ENCODE data around the gene RGS5. TPM values are rescaled to one million over a fixed set of nuclear protein-coding genes. Genes with fewer than 3 reads are reported as not detected.

The RGS5 gene
- total RNA-seq, 1 donor from 2014 or later = 94.0 TPM

GRCh38 chr1:163119707-163120106 lies 83.0 kb downstream of the RGS5 start:
- Histone ChIP-seq H3K27ac (no peak overlapping the region), H3K4me1 (no peaks in the 10 kb centered on the region), H3K9me3 (no peaks in the 10 kb centered on the region), H3K4me3 (no peak overlapping the region), H3K36me3 (no peaks in the 10 kb centered on the region), H3K27me3 (no peaks in the 10 kb centered on the region)
- no peak for DNase-seq (ENCODE audit: extremely low spot score in 2 of 2)
- intact Hi-C loops (cut with DNase I) = no loop called here
- TF ChIP-seq POLR2AphosphoS5 (IDR thresholded peaks at IDR 0.05; ENCODE audit: insufficient read depth in 1 of 2, low read depth in 1 of 2) (no peak), POLR2A (IDR thresholded peaks at IDR 0.05) (no peak)
- TF ChIP-seq, protein P1, sequence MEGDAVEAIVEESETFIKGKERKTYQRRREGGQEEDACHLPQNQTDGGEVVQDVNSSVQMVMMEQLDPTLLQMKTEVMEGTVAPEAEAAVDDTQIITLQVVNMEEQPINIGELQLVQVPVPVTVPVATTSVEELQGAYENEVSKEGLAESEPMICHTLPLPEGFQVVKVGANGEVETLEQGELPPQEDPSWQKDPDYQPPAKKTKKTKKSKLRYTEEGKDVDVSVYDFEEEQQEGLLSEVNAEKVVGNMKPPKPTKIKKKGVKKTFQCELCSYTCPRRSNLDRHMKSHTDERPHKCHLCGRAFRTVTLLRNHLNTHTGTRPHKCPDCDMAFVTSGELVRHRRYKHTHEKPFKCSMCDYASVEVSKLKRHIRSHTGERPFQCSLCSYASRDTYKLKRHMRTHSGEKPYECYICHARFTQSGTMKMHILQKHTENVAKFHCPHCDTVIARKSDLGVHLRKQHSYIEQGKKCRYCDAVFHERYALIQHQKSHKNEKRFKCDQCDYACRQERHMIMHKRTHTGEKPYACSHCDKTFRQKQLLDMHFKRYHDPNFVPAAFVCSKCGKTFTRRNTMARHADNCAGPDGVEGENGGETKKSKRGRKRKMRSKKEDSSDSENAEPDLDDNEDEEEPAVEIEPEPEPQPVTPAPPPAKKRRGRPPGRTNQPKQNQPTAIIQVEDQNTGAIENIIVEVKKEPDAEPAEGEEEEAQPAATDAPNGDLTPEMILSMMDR (IDR thresholded peaks at IDR 0.05) = no peak

DNA sequence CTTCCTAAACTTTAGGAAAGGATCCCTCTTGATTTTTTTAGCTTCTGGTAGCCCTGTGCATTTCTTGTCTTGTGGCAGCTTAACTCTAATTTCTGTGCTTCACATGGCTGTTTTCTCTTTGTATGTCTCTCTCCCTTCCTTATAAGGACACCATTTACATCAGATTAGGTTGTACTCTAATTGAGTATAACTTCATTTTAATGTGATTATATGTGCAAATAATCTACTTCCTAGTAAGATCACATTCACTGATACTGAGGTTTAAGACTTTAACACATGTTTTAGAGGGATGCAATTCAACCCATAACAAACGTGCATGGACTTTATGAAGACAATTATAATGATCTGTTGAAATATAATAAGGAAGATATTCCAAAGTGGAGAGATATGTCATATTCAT lies 86.8 kb downstream of the RGS5 start:
- TF ChIP-seq POLR2A (IDR thresholded peaks at IDR 0.05) = no peak
- no peak overlapping the region for H3K27ac ChIP-seq
- H3K4me3 ChIP-seq = no peak overlapping the region
- no peaks in the 10 kb centered on the region for H3K4me1 ChIP-seq
- DNase-seq (ENCODE audit: extremely low spot score in 2 of 2) = no peak
- intact Hi-C loops (cut with DNase I) = no loop called here
- no peaks in the 10 kb centered on the region for H3K27me3 ChIP-seq
- no peaks in the 10 kb centered on the region for H3K9me3 ChIP-seq
- no peaks in the 10 kb centered on the region for H3K36me3 ChIP-seq

GRCh38 chr1:163107655-163108054 lies 95.1 kb downstream of the RGS5 start:
- intact Hi-C loops (cut with DNase I) = no loop called here
- DNase-seq (ENCODE audit: extremely low spot score in 2 of 2) = no peak
- H3K27ac ChIP-seq = no peak overlapping the region
- no peak for TF ChIP-seq POLR2AphosphoS5 (IDR thresholded peaks at IDR 0.05; ENCODE audit: insufficient read depth in 1 of 2, low read depth in 1 of 2)
- no peak for TF ChIP-seq POLR2A (IDR thresholded peaks at IDR 0.05)
- TF ChIP-seq, protein P1 (IDR thresholded peaks at IDR 0.05) = no peak
- H3K4me3 ChIP-seq = no peak overlapping the region
- no peaks in the 10 kb centered on the region for H3K36me3 ChIP-seq
- no peaks in the 10 kb centered on the region for H3K4me1 ChIP-seq
- no peaks in the 10 kb centered on the region for H3K27me3 ChIP-seq
- no peaks in the 10 kb centered on the region for H3K9me3 ChIP-seq

DNA sequence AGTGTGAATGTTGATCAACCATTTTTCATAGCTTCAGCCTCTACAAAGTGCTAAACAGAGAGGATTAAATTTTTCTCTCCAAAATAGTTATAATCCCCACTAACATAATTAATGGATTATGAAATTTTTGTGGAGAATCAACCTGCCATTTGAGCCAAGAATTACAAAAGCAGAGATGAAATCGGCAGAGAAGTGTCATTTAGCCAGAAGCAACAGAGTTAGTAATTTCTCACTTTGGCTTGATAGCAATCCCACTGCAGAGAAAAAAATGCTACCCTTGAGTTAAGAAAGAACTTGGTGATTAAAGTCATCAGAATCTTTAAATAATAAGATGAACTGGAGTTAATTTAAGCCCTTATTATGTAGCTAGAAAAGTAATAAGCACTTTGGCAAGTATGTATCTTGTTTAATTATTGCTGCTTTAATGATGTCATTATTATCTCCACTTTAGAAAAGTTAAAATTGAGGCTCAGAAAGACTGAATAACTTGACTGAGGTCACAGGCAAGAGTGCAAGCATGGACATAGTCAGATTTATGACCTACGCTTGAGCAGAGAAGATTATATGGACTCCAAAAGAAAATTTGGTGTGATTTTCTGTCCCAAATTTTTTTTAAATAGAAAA lies 96.2 kb downstream of the RGS5 start:
- intact Hi-C loops (cut with DNase I) = no loop called here
- no peak for TF ChIP-seq POLR2AphosphoS5 (IDR thresholded peaks at IDR 0.05; ENCODE audit: insufficient read depth in 1 of 2, low read depth in 1 of 2)
- TF ChIP-seq, protein P1 (IDR thresholded peaks at IDR 0.05) = no peak
- TF ChIP-seq POLR2A (IDR thresholded peaks at IDR 0.05) = no peak
- Histone ChIP-seq H3K36me3 (no peaks in the 10 kb centered on the region), H3K4me1 (no peaks in the 10 kb centered on the region), H3K27me3 (no peaks in the 10 kb centered on the region), H3K27ac (no peak overlapping the region), H3K4me3 (no peak overlapping the region), H3K9me3 (no peaks in the 10 kb centered on the region)
- DNase-seq (ENCODE audit: extremely low spot score in 2 of 2) = no peak

- TF ChIP-seq POLR2A (IDR thresholded peaks at IDR 0.05) = no peak
- TF ChIP-seq, protein P1 (IDR thresholded peaks at IDR 0.05) = no peak
- TF ChIP-seq POLR2AphosphoS5 (IDR thresholded peaks at IDR 0.05; ENCODE audit: insufficient read depth in 1 of 2, low read depth in 1 of 2) = no peak
- H3K36me3 ChIP-seq = no peaks in the 10 kb centered on the region
- intact Hi-C loops (cut with DNase I) = no loop called here
- H3K9me3 ChIP-seq = no peaks in the 10 kb centered on the region
- no peak for DNase-seq (ENCODE audit: extremely low spot score in 2 of 2)
- no peak overlapping the region for H3K4me3 ChIP-seq
- no peaks in the 10 kb centered on the region for H3K4me1 ChIP-seq
- H3K27ac ChIP-seq = no peak overlapping the region
- no peaks in the 10 kb centered on the region for H3K27me3 ChIP-seq
Observed at GRCh38 chr1:163104385-163105099, 98.2 kb downstream of the RGS5 start.
